Type B pancreatic cell (in vitro differentiated cells): Measurements from ENCODE around the gene PRM1. TPM values are rescaled to one million over a fixed set of nuclear protein-coding genes. Genes with fewer than 3 reads are reported as not detected.
"Not testable (repeated sequence)": the region's sequence is repeated elsewhere in the genome, so short reads cannot be mapped to it uniquely, and the experiment has no call there.

Source experiments
- DNase-seq: peaks from one replicate; pipeline ENCODE4 v3.0.0; 2021; ENCODE audit warnings: mixed read lengths; ENCODE audit not compliant: unreplicated experiment; ENCODE audit errors: extremely low spot score
- H3K27ac Mint-ChIP-seq: 2 replicates; pipeline ENCODE4 v1.8.0; 2021; ENCODE audit warnings: mild to moderate bottlenecking, mixed read lengths
- H3K27me3 Mint-ChIP-seq: 2 replicates; pipeline ENCODE4 v1.8.0; 2021; ENCODE audit warnings: mixed read lengths
- H3K36me3 Mint-ChIP-seq: 2 replicates; pipeline ENCODE4 v1.8.0; 2021; ENCODE audit warnings: mixed read lengths
- H3K4me1 Mint-ChIP-seq: one replicate; pipeline ENCODE4 v1.8.0; 2021; ENCODE audit warnings: mixed read lengths; ENCODE audit not compliant: unreplicated experiment
- H3K4me3 Mint-ChIP-seq: 2 replicates; pipeline ENCODE4 v1.8.0; 2021; ENCODE audit warnings: mild to moderate bottlenecking, mixed read lengths
- H3K9me3 Mint-ChIP-seq: 2 replicates; pipeline ENCODE4 v1.8.0; 2021; ENCODE audit warnings: mixed read lengths
- CTCF ChIP-seq: fragments of 200-600 bp; sonication (generic); conservative IDR thresholded peaks from 2 replicates; pipeline ENCODE4 v1.5.0; 2021; ENCODE audit warnings: antibody characterized with exemption, mild to moderate bottlenecking
- total RNA-seq: library from RNA; stranded (reverse); gene quantifications from 2 replicates; pipeline ENCODE4 v1.2.1, GENCODE V29; 2021; ENCODE audit warnings: low replicate concordance

PRM1 gene
- total RNA-seq, 1 donor from 2014 or later, result not detected

- Mint-ChIP-seq H3K27me3 (no peaks in the 10 kb centered on the region), H3K4me3 (no peak overlapping the region), H3K9me3 (peaks cover 7% of the 10 kb centered on the region), H3K36me3 (no peaks in the 10 kb centered on the region), H3K27ac (no peak overlapping the region), H3K4me1 (peaks cover 27% of the 10 kb centered on the region)
- no peak for TF ChIP-seq CTCF
- DNase-seq, result no peak
Observed at GRCh38 chr16:11290102-11290893, 9.2 kb upstream of the PRM1 start.

DNA sequence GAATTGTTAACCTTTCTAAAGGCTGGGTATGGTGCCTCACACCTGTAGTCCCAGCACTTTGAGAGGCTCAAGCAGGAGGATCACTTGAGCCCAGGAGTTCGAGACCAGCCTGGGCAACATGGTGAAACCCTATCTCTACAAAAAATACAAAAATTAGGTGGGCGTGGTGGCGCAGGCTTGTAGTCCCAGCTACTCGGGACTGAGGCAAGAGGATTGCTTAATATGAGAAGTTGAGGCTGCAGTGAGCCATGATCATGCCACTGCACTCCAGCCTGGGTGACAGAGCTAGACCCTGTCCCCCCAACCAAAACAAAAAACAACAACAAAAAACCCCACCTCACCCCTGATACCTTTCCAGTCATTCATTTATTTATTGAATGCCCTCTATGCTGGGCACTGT is 8.6 kb upstream of the PRM1 start:
- not testable (repeated sequence) for H3K27ac Mint-ChIP-seq, H3K27me3 Mint-ChIP-seq, H3K9me3 Mint-ChIP-seq, DNase-seq, H3K36me3 Mint-ChIP-seq, H3K4me3 Mint-ChIP-seq
- H3K4me1 Mint-ChIP-seq, result peaks cover 25% of the 10 kb centered on the region

DNA sequence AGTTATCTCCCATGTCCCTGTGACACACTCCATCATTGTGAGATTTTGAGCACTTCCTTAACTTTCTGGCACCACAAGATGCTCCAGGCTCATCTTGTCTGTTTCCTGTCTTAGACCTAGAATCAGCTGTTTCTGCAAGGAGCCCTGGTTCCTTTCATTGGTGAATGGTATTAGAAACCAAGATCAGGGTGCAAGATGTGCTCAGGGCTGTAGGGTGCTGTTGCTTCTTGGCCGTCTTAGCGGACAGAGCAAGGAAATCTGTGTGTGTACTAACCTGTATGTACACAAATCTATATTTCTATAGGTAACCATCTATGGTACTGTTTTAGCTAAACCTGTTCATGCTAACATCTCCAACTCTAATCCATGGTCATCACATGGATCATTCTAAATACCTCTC is 8.1 kb upstream of the PRM1 start:
- Mint-ChIP-seq H3K4me1 (peaks cover 25% of the 10 kb centered on the region), H3K9me3 (peaks cover 7% of the 10 kb centered on the region), H3K27me3 (no peaks in the 10 kb centered on the region), H3K27ac (no peak overlapping the region), H3K4me3 (no peak overlapping the region), H3K36me3 (no peaks in the 10 kb centered on the region)
- no peak for DNase-seq
- TF ChIP-seq CTCF, result no peak

DNA sequence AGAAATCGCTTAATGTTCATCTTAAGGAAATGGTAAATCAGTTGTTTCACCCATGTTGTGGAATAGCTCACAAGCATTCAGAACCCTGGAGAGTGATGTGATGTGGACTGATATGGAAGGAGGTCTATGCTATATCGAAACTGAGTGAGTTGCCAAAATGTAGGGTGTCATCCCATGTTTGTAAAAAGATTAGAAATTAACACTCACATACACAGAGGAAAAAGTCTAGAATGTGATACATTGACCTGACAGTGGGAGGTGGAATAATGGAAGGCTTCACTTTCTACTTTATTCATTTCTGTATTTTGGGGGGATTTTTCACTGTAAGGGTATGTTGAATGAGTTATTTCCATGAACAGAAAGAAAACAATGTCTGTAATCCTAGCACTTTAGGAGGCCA is 4.7 kb upstream of the PRM1 start:
- H3K27me3 Mint-ChIP-seq, result no peaks in the 10 kb centered on the region
- TF ChIP-seq CTCF, result no peak
- H3K4me1 Mint-ChIP-seq, result peaks cover 12% of the 10 kb centered on the region

DNA sequence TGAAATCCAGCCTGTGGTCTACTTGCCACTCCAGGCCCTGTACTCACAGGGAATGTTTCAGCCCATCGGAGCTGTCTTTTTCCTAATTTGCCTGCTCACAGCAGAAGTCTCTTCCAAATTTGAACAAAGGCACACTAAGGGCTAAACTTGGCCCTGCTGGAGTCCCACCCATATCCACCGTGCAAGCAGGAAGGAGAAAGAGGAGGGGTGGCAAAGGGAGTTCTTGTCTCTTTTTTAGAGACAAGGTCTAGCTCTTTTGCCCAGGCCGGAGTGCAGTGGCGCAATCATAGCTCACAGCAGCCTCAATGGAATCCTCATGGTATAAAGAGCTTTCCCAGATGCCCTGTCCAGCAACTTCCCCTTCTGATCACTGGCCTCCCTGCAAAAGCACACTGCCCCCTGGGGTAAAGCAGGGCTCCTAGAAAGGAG is 2.7 kb upstream of the PRM1 start:
- Mint-ChIP-seq H3K4me1 (peaks cover 8% of the 10 kb centered on the region), H3K36me3 (no peaks in the 10 kb centered on the region), H3K27me3 (no peaks in the 10 kb centered on the region), H3K27ac (no peak overlapping the region), H3K9me3 (peaks cover 3% of the 10 kb centered on the region), H3K4me3 (no peak overlapping the region)
- TF ChIP-seq CTCF, result no peak
- DNase-seq, result no peak

More for the DNA sequence above, 4.7 kb upstream of the PRM1 start:
- no peak for DNase-seq
- Mint-ChIP-seq H3K36me3 (no peaks in the 10 kb centered on the region), H3K27ac (no peak overlapping the region), H3K9me3 (peaks cover 7% of the 10 kb centered on the region), H3K4me3 (no peak overlapping the region)

- Mint-ChIP-seq H3K27me3 (no peaks in the 10 kb centered on the region), H3K36me3 (no peaks in the 10 kb centered on the region), H3K4me3 (no peak overlapping the region), H3K4me1 (peaks cover 2% of the 10 kb centered on the region), H3K27ac (no peak overlapping the region), H3K9me3 (no peaks in the 10 kb centered on the region)
- no peak for TF ChIP-seq CTCF
- DNase-seq, result no peak
Observed at GRCh38 chr16:11278681-11279628, 2.2 kb downstream of the PRM1 start.
